ENCODE data around the gene C17orf113.

C17orf113 gene

GRCh38 chr17:42059815-42060214, 9.4 kb upstream of the C17orf113 start:
- TF ChIP-seq, protein P1, sequence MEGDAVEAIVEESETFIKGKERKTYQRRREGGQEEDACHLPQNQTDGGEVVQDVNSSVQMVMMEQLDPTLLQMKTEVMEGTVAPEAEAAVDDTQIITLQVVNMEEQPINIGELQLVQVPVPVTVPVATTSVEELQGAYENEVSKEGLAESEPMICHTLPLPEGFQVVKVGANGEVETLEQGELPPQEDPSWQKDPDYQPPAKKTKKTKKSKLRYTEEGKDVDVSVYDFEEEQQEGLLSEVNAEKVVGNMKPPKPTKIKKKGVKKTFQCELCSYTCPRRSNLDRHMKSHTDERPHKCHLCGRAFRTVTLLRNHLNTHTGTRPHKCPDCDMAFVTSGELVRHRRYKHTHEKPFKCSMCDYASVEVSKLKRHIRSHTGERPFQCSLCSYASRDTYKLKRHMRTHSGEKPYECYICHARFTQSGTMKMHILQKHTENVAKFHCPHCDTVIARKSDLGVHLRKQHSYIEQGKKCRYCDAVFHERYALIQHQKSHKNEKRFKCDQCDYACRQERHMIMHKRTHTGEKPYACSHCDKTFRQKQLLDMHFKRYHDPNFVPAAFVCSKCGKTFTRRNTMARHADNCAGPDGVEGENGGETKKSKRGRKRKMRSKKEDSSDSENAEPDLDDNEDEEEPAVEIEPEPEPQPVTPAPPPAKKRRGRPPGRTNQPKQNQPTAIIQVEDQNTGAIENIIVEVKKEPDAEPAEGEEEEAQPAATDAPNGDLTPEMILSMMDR (IDR thresholded peaks at IDR 0.05; ENCODE audit: insufficient read depth, low read length, poor library complexity, severe bottlenecking): no peak
- Histone ChIP-seq H3K4me3 (replicated peaks; ENCODE audit: low read depth, low read length) (no peak overlapping the region), H3K27me3 (replicated peaks; ENCODE audit: control insufficient read depth, insufficient read depth, low read length) (no peaks in the 10 kb centered on the region), H3K36me3 (ENCODE audit: control insufficient read depth, insufficient read depth, low read length) (no peaks in the 10 kb centered on the region)
- no peak for DNase-seq (ENCODE audit: extremely low read depth, insufficient read length)

- no peaks in the 10 kb centered on the region for H3K36me3 ChIP-seq (ENCODE audit: control insufficient read depth, insufficient read depth, low read length)
- no peak for DNase-seq (ENCODE audit: extremely low read depth, insufficient read length)
- no peaks in the 10 kb centered on the region for H3K27me3 ChIP-seq (replicated peaks; ENCODE audit: control insufficient read depth, insufficient read depth, low read length)
- TF ChIP-seq, protein P1 (IDR thresholded peaks at IDR 0.05; ENCODE audit: insufficient read depth, low read length, poor library complexity, severe bottlenecking): no peak
- no peak overlapping the region for H3K4me3 ChIP-seq (replicated peaks; ENCODE audit: low read depth, low read length)
Measured at GRCh38 chr17:42058063-42058462, 7.7 kb upstream of the C17orf113 start.

DNA sequence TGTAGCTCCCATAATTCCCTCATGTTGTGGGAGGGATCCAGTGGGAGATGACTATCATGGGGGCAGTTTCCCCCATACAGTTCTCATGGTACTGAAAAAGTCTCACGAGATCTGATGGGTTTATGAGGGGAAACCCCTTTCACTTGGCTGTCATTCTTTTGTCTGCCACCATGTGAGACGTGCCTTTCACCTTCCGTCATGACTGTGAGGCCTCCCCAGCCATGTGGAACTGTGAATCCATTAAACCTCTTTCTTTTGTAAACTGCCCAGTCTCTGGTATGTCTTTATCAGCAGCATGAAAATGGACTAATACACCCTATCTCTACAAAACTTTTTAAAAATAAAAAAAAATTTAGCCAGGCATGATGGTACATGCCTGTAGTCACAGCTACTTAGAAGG, 6.2 kb upstream of the C17orf113 start:
- Histone ChIP-seq H3K27me3 (replicated peaks; ENCODE audit: control insufficient read depth, insufficient read depth, low read length) (no peaks in the 10 kb centered on the region), H3K36me3 (ENCODE audit: control insufficient read depth, insufficient read depth, low read length) (no peaks in the 10 kb centered on the region), H3K4me3 (replicated peaks; ENCODE audit: low read depth, low read length) (no peak overlapping the region)
- TF ChIP-seq, protein P1 (IDR thresholded peaks at IDR 0.05; ENCODE audit: insufficient read depth, low read length, poor library complexity, severe bottlenecking): no peak
- no peak for DNase-seq (ENCODE audit: extremely low read depth, insufficient read length)

DNA sequence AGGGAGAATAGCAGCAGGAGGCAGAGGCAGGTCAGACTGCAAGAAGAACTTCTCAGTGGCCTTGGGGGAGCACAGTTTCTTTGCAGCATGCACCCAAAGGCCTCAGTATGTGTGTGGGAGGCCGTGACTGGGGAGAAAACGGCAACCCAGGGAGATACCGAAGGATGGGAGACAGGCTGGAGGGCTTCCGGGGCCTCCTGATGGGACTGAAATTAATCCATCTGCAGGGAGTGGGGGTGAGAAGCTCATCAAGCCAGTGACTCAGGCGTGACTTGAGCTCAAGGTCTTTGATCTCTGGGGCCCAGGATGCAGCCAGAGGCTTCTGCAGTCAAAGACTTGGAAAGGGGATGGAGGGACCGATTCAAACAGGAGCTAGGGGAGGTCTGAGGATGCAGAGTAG, 5.1 kb upstream of the C17orf113 start:
- TF ChIP-seq, protein P1 (IDR thresholded peaks at IDR 0.05; ENCODE audit: insufficient read depth, low read length, poor library complexity, severe bottlenecking): no peak
- H3K36me3 ChIP-seq (ENCODE audit: control insufficient read depth, insufficient read depth, low read length): no peaks in the 10 kb centered on the region
- DNase-seq (ENCODE audit: extremely low read depth, insufficient read length): no peak

DNA sequence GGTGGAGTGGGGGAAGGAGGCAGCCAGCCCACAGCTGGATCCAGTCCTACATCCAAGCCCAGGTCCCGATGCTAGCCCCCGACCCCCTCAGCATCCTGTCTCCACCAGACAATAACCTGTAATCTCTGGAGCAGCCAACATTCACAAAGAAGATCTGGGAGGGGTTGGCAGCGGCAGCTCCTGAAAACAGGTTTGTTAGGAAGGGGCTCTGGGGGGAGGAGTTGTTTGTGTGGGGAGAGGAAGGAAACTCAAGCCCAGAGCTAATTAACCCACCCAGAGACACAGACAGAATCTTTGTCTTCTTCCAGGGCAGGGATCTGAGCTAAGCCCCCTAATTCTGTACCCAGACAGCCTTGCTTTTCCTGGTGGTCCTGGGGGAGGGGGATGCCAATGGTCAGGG, 4.6 kb upstream of the C17orf113 start:
- TF ChIP-seq, protein P1 (IDR thresholded peaks at IDR 0.05; ENCODE audit: insufficient read depth, low read length, poor library complexity, severe bottlenecking): no peak
- no peak for DNase-seq (ENCODE audit: extremely low read depth, insufficient read length)
- Histone ChIP-seq H3K36me3 (ENCODE audit: control insufficient read depth, insufficient read depth, low read length) (no peaks in the 10 kb centered on the region), H3K27me3 (replicated peaks; ENCODE audit: control insufficient read depth, insufficient read depth, low read length) (no peaks in the 10 kb centered on the region), H3K4me3 (replicated peaks; ENCODE audit: low read depth, low read length) (no peak overlapping the region)

More for the DNA sequence above, 5.1 kb upstream of the C17orf113 start:
- no peaks in the 10 kb centered on the region for H3K27me3 ChIP-seq (replicated peaks; ENCODE audit: control insufficient read depth, insufficient read depth, low read length)
- no peak overlapping the region for H3K4me3 ChIP-seq (replicated peaks; ENCODE audit: low read depth, low read length)

Measured in GM06990 (cell line).